HG03558 (cell line): ENCODE measurements around the gene PARD3.
"Not testable (repeated sequence)": the region's sequence is repeated elsewhere in the genome, so short reads cannot be mapped to it uniquely, and the experiment has no call there.

ENCODE experiments used
- ATAC-seq: cut with Tn5 transposase; IDR thresholded peaks from one replicate; pipeline ENCODE4 v1.9.1; 2021; ENCODE audit warnings: moderate number of reproducible peaks; ENCODE audit not compliant: unreplicated experiment; ENCODE audit errors: extremely low read depth

The PARD3 gene

GRCh38 chr10:34378297-34378696 is 436.8 kb downstream of the PARD3 start:
- no peak for ATAC-seq

GRCh38 chr10:34377833-34378232 is 437.3 kb downstream of the PARD3 start:
- ATAC-seq: no peak

DNA sequence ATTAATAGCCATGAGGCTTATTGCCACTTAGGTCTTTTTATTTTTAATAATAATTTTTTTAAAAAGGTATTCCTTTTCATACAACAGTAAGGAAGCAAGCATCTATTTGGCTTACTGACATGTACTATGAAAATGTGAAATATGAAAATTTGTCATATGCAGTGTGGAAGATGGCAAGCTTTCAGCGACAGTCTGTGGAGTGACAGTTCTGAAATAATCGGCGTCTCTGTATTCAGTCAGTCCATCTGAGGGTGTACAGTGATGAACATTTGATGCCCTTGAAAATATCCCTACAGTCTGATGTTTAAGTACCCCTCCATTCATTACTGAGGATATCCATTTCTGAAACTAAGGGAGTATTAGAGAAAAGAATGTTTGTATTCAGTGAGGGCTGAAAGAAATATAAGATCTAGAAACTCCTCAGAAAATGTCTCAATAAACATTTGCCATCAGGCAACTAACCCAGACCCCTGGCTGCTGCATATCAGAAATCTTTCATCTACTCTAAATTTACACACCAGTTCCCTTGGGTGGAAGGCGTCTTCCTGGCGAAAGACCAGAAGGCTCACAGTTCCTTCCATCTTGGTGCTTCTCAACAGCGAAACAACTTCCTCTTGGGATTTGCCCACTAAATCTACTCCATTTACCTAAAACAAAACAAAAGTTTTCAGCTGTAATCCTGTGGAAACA is 440.6 kb downstream of the PARD3 start:
- ATAC-seq: no peak

GRCh38 chr10:34373211-34373610 is 441.9 kb downstream of the PARD3 start:
- no peak for ATAC-seq

DNA sequence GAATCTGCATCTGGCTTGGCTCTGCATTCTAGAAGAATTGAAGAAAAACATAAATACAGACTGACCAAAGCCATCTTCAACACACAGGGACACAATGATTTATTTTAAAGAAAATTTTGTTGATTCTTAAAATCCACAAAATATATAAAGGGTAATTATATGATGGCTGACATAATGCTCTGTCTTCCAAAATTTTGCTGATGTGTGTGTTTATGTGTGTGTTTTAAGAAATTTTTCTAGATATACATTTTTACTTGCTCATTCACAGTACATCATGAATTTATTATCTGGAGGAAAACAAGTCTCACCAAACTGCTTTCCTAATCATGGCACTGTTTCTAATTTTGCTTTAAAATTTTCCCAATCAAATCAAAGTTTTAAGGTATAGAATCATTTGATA is 442.6 kb downstream of the PARD3 start:
- no peak for ATAC-seq

DNA sequence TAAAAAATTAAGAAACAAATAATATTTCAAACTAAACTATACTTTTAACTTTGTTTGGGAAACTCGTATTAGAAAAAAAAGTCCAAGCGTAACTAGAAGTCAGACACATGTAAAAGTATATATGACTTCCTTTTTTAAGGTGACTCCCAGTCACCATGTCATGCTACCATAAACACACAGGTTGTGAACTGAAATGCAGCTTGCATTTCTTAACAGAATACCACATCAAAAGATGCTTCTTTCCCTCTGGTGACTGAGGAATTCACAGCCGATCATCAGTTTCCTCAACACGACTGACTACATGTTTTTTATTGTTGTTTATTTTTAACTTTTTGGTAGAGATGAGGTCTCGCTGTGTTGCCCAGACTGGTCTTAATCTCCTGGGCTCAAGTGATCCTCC is 445.0 kb downstream of the PARD3 start:
- ATAC-seq: no peak

DNA sequence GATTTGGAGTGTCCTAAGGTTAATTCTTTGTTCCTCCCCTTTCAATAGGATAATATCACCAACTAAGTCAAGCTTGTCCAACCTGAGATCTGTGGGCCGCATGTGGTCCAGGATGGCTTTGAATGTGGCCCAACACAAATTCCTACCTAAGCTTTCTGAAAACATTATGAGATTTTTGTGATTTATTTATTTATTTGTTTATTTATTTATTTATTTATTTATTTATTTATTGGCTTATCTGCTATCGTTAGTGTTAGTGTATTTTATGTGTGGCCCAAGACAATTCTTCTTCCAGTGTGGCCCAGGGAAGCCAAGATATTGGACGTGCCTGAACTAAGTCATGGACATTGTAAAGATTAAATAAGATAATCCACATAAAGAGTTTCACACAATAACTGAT is 446.0 kb downstream of the PARD3 start:
- ATAC-seq: no peak

GRCh38 chr10:34364253-34365037 is 450.7 kb downstream of the PARD3 start:
- no peak for ATAC-seq

DNA sequence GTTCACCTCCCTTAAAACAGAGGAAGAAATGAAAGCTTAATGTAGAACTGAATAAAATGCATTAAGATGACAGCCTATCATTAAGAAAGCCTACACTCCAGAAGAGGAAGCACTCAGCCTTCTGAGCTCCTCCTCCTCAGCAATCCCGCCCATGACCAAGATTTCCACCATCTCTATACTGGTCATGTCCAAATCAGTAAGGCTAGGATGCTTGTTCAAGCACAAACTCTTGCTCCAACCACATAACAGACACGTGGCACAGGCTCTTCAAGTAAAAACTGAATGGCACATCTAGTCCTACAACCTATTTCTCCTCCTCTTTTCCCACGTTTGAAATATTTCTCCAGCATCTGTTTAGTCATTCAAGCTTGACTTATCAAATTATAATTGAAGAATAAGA is 454.1 kb downstream of the PARD3 start:
- ATAC-seq: no peak

DNA sequence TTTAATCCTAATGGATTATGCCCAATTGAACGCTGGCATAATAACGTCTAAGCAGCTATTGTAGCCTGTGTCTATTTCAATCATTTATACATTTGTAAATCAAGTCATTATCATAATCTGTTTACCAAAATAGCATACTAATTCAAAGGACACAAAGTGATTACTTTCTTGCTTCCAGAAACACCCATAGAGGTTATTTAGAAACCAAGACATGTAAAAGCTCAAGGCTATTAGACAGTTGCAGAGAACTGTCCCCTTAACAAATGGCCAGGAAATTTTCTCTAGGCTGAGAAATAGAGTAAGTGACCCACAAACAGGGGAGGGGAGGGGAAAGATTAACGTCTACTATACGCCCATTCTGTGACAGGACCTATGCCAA is 455.7 kb downstream of the PARD3 start:
- ATAC-seq: no peak

GRCh38 chr10:34358729-34359434 is 456.2 kb downstream of the PARD3 start:
- no peak for ATAC-seq

- no peak for ATAC-seq
Measured at GRCh38 chr10:34356463-34356862, 458.6 kb downstream of the PARD3 start.

- ATAC-seq: not testable (repeated sequence)
Measured at GRCh38 chr10:34353530-34353929, 461.6 kb downstream of the PARD3 start.

DNA sequence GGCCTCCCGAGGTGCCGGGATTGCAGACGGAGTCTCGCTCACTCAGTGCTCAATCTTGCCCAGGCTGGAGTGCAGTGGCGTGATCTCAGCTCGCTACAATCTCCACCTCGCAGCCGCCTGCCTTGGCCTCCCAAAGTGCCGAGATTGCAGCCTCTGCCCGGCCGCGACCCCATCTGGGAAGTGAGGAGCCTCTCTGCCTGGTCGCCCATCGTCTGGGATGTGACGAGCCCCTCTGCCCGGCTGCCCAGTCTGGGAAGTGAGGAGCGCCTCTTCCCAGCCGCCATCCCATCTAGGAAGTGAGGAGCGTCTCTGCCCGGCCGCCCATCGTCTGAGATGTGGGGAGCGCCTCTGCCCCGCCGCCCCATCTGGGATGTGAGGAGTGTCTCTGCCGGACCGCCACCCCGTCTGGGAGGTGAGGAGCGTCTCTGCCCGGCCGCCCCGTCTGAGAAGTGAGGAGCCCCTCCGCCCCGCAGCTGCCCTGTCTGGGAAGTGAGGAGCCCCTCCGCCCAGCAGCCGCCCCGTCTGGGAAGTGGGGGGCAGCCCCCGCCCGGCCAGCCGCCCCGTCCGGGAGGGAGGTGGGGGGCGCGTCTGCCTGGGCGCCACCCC is 462.4 kb downstream of the PARD3 start:
- ATAC-seq: not testable (repeated sequence)

DNA sequence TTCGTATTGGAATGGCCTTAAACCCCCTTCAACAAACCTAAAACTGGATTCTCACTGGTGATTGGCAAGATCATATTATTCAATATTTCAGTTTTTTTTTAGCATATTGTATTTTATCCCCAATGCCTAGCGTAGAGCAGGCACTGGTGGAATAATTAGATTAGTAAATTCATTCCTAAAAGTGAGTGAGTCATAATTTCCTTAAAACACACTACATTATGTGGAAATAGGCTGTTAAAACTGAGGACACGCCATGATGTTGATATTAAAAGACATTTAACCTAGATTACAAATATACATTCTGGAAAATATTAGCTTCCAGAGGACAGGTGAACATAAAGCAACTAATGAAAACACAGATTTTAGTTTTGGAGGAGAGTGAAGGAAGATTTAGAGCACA is 463.9 kb downstream of the PARD3 start:
- ATAC-seq: no peak

DNA sequence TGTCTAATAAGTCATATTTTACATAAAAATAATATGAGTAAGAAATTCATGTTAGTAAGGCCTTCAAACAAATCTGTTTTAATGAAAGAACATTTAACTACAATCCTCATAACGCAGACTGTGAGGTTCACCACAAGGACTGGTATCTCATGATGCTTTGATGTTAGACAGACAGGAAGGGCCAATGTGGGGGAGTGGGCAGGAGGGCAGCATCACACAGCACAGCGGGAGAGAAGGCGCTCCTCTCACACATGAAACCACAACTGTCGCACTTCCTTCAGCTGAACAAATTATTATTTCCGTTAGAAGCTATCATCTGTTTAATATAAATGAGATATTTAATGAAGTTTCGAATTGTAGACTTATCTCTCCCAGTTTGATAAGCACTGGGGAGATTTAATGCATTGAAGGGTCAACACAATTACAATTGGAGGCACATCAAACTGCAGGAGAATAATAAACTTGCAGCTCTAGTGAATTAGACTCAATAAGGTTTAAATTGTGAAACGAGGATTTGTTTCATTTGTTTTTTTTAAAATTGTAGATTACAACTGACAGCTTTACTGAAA is 466.1 kb downstream of the PARD3 start:
- ATAC-seq: no peak

DNA sequence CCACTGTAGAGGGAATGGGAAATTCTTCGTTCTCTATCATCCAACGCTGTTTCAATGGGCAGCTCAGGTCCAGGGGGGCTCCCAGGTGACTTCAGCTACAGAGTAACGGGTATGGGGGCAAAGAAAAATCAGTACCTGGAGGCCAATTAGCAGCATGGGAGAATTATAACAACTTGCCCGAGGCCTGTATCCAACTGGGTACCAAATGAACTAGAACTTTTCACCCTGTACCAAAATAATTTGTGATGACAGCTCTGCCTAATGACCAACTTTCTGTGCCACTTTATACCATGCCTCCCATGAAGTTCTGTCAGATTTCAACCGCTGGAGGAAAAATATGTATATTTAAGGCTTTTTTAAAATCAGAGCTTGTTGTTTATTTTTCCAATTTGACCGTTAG is 467.1 kb downstream of the PARD3 start:
- ATAC-seq: no peak

- ATAC-seq: no peak
Measured at GRCh38 chr10:34347131-34347530, 468.0 kb downstream of the PARD3 start.

DNA sequence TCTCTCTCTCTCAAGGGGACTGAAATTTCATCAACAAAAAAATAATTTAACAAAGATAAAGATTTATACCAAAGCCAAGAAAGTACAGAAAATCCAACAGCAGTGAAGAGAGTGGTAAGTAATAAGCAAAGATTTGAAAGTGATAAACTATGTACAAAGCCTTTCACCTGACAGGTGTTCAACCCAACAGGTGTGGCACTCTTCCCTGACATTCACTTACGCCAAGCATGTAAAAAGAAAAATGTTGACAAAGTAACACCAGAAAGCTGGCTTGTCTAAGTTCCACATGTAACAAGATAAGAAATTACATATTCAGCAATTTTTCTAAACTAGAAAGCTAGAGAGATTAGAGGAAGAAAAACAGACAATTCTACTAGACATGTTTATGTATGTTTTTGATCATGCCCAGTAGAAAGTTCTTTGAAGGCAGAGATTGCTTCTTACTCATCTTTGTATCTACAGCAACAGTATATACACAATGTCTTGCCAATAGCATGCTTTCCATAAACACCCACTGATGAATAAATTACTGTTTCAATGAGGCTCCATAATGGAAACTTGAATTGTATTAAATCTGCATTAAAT is 468.5 kb downstream of the PARD3 start:
- no peak for ATAC-seq

DNA sequence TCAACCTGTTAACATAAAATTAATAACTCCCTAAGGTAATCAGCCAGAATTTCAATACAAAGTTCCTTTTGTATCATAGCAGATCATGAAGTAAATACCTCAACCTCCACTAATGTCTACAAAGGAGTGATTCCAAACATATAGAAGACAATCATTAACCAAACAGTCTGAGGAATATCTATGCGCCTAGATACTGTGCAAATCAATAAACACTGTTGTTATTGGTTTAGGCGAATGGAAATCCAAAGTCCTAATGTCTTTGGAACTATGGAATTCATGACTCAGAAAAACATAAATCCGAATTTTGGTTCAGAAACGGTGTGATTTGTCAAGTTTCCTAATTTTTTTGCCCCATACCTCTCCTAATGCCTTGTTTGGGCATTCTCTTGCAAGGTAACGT is 469.7 kb downstream of the PARD3 start:
- ATAC-seq: no peak
